Endometrium (tissue), 2 donors: ENCODE results near the gene HOXC6.
A peak's percentile ranks its signal among the peaks of the same experiment; 100 is the strongest.

Source experiments
- FAIRE-seq: peaks from 2 replicates; lab custom pipeline; 2012; peaks lifted over from hg19 to GRCh38; lab: Jason Lieb, UNC
- donor health status: control.
- donor health status: control.

HOXC6 gene

DNA sequence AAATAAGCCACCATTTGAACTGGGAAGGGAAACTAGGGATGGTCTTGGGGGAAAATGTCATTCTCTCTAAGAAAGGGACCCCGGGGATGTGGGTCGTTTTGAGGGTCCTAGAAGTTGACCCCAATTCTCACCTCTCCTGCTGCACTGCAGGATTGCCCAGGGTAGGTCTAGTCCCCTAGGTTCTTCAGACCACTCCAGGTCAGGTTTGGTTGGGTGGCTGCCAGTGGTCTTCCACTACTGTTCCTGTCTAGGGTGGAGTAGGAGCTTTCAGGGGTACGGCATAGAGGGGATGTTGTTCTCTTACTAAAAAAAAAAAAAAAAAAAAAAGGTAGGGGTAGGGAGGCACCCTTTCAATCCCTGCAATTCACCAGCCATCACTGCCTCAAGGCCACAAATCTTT lies 12.2 kb upstream of the HOXC6 start:
- FAIRE-seq = no peak

DNA sequence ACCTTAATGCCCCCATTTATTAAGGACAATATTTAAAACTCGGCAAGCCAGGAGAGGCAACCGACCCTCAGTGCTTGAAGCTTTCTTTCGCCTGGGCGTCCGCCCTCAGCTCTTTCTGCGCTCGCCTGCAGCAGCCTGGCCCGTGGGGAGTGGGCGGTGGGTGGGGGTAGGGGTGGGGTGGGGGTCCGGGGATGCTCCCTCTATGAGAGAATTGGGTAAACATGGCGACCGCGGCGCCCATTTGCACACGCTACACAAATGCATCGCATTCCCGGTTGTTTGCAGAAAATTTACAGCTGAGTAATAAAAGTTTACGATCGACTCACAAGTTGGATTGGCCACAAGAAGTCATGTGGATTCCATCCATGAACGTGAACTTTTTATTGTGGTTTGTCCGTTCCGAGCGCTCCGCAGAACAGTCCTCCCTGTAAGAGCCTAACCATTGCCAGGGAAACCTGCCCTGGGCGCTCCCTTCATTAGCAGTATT lies 11.7 kb upstream of the HOXC6 start:
- FAIRE-seq = peak; percentile 4

DNA sequence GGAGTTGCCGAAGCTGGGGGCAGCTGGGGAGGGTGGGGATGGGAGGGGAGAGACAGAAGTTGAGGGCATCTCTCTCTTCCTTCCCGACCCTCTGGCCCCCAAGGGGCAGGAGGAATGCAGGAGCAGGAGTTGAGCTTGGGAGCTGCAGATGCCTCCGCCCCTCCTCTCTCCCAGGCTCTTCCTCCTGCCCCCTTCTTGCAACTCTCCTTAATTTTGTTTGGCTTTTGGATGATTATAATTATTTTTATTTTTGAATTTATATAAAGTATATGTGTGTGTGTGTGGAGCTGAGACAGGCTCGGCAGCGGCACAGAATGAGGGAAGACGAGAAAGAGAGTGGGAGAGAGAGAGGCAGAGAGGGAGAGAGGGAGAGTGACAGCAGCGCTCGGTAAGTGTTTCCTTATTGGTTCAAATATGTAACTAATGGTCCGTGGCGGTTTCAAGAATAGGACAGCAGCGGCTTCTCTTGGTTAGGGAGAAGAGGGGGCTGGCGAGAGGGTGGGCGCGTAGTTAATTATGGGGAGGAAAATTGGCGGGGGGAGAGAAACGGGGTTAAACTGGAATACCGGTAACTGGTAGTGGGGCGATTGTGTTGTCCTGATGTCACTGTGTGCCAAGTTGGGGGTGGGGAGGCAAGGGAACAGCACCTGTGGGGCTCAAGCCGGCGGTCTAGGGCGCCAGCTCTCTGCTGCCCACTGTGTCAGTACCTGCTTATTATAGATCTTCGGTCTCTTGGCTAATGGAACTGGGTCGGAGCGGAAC lies 11.0 kb upstream of the HOXC6 start:
- no peak for FAIRE-seq

DNA sequence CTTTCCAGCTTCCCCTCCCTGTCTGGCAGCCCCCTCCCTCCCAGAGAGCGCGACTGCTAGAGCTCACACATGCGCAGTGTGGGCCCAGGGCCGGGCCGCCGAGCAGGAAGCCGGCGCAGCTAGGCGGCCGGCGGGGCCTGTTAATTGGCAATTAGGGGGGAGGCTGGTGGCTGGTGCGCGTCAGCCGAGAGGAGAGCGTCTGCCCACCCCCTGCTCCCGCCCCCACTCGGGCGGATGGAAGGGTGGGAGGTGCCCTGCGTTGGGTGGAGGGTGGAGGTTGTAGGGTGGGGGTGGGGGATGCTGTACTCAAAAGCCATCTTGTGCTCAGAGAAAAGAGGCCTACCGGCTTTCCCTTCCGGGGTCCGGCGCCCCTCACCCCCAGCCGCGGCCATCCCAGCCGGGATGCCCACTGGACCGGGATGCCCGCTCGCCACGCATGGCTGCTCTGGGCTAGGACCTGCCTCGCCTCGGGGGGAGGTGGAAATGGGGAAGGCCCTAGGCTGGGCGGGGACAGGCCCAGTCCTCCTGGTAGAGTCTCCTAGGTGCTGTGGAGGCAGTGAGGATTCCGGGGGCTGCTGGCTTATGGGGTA lies 10.3 kb upstream of the HOXC6 start:
- FAIRE-seq = no peak

DNA sequence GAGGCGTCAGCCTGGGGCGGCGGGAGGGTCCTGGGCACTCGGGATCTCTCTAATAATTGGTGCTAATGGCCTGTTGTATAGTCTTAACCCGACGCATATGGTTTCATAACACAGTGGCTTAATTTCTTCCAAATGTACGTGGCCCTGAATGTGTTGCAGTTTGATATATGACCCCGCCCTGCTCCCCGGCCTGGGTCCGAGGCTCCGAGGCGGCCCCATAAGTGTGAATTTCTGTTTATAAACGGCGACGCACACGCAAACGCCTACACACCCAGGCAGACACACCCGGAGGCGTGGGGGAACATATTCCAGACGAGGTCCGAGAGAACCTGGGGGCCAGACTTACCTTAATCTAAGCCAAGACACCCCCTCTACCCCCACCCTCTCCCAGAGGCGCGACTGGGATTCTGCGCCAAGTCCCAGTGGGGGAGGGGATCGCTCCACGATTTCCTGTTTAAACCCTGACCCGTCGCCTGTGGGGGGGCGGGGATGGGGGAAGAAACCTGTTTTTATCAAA lies 9.7 kb upstream of the HOXC6 start:
- no peak for FAIRE-seq

DNA sequence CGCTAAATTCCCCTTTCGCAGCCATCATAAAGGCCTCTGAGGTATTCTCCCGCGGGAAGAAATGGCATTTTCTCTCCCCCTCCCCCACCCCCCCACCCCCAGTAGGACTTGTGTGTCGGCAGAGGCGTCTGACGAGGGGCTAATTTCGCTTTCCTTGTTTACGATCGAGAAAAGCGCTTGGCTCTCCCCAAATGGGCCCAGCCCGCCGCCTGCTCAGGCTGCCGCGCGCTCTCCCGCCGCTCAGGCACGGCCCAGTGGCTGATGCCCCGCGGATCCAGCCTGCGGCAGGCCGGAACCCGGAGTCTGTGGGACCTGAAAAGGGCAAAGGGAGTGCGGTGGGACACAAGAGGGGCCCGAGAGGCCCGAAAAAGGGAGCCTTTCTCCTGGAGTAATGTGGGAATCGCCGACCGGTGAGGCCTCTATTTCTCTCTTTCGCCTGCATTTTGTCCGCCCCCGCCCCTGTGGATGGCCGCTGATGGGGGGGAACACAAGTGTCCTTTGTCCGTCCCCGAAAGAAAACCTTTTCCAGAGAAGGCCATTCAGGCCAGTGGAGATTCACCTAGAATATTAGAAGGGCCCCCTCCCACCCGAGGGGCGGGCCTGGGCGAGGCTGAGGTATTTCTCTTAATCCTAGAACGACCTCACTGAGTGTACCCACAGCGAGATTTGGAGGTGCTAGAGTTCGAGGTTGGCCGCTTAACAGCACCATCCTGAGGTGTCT lies 9.0 kb upstream of the HOXC6 start:
- FAIRE-seq = no peak

DNA sequence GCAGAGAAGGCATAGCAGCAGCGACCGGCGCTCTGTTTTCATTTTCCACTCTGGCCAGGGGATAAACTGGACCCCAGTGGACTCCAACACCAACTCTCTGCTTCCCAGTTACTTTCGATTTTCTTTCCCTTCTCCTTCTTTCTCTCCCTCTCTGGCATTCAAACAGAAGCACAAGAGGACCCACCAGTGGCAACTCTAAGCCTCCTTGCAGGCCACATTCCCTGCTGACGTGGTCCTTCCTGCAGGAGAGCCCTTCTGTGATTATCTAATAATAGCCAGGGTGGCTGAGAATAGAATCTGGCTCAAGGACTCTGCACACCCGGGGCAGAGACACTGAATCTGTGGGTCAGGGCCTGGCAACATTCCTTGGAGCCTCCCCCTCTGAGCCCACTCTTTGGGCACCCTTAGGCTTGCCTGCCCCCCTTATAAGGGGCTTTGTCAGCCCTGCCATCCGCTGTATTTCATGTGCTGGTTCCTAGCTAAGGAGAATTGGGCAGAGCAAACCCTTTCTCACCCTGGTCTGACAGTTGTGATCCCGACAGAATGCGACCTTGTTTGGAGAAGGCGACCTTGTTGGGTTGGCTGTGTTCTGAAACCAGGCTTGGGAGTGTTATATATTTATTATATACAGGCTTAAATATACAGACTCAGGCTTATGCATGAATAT lies 8.2 kb upstream of the HOXC6 start:
- FAIRE-seq = no peak

DNA sequence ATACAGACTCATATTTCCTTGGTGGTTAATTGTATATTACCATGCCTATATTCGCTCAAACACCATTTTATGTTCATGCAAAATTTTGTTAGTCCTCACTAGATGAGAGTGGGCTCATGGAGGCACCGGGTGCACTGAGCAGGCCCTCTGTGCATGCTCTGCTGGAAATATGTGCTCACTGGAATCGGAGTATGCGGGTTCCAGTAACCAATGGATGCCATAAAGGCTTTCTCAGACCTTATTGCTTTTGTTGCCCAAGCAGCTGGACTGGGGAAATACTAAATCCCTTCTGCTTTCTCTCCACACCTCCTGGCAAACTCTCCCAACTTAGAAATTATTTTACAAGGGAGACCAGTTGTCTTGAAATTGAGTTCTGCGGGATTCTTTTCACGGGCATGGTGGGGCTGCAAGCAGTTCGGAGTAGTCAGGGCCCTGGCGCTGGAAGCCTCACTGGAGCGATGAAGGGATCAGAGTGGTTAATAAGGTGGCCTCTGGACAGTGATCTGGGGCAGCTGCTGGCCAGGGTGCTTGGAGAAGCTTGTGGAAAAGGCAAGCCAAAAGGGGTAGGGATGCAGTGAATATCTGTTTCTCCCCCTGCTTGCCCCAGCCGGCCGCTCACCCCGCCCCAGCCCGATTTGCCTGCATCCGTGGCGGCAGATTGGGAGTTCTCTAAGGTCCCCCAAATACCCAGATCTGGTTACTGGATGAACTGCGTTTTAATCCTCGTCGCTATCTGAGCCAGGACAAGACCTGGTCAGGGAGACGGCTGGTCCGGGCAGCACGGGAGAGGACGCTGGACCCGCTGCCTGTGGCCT lies 7.4 kb upstream of the HOXC6 start:
- FAIRE-seq = no peak

DNA sequence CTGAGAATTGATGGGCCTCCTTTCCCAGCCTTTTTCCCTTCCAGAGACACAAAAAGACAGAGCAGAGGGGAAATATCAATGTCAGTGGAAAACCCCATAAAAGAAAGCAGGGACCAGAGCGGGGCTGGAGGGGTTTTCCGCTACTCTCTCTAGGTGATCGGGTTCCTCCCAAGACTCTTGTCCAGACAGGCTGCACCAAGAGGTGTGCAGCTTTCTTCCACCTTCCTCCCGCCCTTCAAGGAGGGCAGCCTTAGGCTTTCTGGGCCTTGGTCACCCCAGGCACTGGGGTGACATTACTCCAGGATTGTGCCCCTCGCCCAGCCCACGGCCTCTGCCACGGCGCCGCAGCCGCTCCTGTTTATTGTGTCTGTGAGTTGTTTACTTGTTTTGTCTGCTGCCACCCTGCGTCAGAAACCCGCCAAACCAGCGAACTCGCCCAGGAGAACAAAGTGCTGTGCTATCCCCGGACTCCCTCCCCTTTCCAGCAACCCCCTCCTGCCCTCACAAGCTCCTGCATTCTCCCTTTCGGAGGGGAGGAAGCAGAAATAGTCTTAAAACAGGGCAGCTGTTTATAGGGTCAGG lies 6.7 kb upstream of the HOXC6 start:
- no peak for FAIRE-seq

DNA sequence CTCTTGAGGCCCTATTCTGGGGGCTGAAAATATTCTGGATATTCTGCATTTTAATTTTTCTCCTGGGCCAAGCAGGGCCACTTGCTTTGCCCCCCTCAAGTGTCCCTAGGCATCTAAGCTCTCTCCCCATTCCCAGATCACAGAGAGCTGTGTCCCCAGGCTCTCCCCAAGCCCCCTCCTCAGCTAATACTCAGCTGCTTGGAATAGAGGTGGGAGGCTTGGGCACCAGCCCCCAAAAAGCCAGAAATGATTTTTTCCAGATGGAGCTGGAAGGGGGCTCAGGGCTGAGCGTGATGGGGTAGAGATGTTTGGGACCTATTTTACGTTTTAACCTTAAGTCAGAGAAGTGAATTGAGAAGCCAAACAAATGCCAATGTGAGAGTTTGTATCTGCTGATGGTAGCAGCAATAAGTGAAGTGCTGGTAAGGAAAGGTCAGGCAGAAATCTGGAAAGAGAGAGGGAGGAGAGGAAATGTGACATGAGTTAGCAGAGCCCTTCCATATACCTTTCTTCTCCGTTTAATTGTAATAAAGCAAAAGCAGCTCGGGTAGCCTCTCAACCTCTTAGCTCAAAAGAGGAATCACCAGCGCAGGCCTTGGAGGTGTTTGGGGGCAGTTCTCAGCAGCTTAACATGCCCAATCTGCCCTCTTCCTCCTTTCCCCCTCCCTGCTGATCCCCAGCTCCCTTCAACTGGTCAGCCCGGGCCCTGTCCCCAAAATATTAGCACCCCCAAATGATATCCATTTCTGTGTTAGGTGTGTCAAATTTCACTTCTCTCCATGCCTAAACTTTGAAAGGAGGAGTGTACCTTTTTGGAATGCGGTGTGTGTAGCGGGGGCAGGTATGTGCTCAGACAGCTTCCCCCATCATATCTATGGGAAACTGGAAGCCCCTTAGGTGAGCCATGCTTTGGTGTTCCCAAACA lies 5.0 kb upstream of the HOXC6 start:
- FAIRE-seq = no peak

DNA sequence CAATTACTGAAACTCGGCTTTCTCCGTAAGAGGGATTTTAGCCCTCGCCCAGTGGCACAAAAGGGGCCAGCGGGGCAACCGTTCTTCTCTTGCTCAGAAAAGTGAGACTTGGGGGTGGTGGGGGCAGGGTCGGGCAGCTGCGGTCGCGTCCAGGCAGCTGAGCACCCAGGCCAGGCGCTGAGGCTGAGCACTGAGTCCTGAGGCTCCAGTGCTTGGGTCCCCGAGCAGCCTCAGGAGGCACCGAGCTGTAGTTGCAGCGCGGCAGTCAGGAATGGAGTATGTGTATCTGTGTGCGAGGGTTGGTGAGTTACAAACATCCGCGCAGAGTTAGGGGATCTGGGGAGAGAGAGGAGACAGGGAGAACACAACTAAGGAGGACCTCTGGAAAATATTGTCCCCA lies 4.1 kb upstream of the HOXC6 start:
- FAIRE-seq = no peak

DNA sequence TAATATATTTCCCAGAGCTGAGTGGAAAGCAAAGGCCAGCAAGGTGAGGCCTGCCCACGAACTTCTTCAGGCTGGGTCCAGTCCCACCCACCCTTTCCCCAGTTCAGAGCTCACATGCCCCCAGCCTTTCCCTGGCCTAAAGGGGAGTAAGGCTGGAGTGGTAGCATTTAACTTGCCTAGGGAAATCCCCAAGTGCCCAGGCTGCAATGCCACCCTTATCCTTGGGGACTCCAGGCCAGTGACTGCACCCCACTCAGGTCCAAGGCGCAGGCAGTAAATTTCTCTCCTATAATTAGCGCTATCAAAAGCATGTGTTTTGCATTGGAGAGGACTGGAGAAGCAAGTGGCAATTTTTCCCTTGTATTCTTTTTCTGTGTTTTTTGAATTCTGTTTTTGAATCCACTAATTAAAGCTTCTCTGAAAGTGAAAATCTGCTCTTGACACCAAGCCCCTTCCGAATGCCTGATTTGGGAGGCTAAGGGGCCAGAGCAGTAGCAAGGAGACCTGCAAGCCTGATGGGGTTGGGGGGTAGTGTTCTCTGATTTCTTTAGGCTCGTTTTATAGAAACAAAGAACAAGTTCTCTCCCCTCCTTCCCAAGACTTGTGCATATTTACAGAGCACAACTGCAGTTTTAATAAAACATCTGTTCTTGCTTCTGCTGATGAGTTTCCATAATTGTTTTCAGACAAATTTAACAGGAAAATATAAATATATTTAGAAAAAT lies 3.5 kb upstream of the HOXC6 start:
- no peak for FAIRE-seq

DNA sequence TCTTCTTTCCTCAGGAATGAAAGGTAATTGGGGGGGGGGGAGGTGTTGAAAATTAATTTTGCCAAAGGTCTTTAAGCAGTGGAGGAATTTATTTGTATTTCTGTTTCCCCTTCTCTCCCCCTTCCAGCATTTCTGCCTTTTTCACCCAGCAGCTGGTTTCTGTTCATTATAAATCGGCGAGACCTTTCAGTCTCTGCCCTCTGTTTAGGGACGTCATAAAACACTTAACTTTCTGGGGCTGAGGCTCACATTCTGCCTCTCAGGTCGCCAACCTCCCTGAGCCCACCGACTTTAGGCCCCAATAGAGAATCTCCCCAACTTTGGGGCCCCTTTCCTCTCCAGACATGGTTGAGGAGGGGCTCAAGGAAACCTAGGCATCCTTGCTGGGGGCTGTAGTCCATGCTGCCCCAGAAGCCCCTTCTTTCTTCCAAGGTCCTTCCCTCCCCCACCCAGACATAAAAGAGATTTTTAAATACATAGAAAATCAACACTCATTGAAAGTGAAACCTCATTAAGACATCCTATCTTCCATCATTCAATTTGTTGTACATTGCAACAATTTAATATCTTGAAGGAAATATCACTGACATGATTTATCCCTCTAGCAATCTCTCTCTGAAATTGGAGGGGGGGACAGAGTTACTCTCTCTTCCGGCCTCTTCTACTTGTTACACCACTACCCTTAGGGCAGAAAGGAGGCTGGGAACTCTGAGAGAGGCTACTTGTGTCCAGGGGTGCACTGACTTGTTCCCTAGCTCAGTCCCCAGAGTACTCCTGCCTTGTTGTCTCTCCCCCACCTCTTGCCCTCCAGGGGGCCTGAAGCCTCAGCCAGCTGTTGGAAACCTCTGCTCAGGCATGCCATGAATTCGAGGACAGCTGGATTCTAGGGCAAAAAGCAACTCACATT lies 2.5 kb upstream of the HOXC6 start:
- no peak for FAIRE-seq

DNA sequence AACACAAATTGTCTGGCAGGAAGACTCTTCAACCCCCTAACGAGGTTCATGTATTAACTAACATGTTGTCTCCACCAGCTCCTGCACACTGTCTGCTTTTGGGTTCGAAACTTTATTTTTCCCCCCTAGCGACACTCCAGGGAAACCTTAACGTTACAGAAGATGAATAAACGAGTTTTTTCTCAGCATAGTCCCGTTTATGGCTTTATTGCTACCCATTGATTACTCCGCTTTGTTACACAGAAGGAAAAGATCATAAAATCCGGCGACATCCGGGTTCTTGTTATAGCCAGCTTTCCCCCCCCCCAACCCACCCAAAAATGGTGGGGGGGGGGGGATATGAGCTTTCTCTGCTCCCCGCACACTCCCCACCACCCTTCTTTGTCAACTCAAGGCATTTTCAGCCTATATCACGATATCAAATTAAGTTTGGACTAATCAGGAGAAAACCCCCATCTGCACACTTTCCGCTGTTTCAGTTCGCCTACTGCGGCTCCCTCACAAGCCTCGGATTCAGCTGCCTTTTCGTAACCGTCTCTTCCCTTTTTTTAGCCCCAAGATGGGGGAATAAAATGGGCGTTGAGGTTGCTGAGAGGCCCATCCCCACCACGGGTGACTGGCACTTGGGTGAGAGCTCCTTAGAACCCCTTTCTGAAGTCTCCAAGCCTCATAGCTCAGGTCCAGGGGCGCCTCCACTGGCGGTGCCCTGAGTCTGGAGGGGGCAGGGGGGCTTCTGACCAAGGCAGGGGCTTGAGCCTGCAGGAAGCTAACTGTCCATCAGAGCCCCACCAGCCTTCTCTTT lies 1.4 kb upstream of the HOXC6 start:
- no peak for FAIRE-seq

DNA sequence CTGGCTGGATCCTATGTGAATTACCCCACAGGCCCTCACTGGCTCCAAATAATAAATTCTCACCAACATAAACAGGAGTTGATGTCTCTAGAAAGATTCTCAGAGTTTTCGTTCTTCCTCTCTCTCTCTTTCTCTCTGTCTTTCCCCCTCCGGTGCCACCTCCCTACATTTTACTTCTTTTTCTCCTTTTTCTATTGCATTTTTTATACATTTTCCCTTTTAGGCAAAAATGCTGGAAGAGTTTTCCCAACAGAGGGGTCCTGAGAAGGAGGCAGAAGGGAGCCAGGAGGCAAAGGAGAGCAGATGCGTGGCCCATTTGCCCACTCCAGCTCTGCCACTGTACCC lies 826 bp upstream of the HOXC6 start:
- no peak for FAIRE-seq

DNA sequence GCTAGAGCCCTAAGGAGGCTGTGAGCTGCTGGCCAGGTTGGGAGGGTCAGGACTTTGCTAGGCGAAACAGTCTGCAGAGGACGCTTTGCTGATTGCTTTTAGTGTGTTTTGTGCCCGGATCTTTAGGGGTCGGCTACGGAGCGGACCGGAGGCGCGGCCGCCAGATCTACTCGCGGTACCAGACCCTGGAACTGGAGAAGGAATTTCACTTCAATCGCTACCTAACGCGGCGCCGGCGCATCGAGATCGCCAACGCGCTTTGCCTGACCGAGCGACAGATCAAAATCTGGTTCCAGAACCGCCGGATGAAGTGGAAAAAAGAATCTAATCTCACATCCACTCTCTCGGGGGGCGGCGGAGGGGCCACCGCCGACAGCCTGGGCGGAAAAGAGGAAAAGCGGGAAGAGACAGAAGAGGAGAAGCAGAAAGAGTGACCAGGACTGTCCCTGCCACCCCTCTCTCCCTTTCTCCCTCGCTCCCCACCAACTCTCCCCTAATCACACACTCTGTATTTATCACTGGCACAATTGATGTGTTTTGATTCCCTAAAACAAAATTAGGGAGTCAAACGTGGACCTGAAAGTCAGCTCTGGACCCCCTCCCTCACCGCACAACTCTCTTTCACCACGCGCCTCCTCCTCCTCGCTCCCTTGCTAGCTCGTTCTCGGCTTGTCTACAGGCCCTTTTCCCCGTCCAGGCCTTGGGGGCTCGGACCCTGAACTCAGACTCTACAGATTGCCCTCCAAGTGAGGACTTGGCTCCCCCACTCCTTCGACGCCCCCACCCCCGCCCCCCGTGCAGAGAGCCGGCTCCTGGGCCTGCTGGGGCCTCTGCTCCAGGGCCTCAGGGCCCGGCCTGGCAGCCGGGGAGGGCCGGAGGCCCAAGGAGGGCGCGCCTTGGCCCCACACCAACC lies 1.5 kb downstream of the HOXC6 start:
- no peak for FAIRE-seq

DNA sequence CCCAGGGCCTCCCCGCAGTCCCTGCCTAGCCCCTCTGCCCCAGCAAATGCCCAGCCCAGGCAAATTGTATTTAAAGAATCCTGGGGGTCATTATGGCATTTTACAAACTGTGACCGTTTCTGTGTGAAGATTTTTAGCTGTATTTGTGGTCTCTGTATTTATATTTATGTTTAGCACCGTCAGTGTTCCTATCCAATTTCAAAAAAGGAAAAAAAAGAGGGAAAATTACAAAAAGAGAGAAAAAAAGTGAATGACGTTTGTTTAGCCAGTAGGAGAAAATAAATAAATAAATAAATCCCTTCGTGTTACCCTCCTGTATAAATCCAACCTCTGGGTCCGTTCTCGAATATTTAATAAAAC lies 2.2 kb downstream of the HOXC6 start:
- FAIRE-seq = no peak
